HG03108 (cell line): ENCODE data around the gene SHLD1.

Experiments used
- ATAC-seq: cut with Tn5 transposase; IDR thresholded peaks from one replicate; pipeline ENCODE4 v1.9.1; 2021; ENCODE audit warnings: moderate library complexity; ENCODE audit not compliant: unreplicated experiment

The SHLD1 gene

GRCh38 chr20:5810800-5811422 lies 60.7 kb downstream of the SHLD1 start:
- ATAC-seq, result no peak

GRCh38 chr20:5811746-5812145 lies 61.5 kb downstream of the SHLD1 start:
- ATAC-seq, result no peak

GRCh38 chr20:5818346-5818681 lies 68.1 kb downstream of the SHLD1 start:
- no peak for ATAC-seq

GRCh38 chr20:5820738-5821137 lies 70.5 kb downstream of the SHLD1 start:
- no peak for ATAC-seq

- ATAC-seq, result no peak
Measured at GRCh38 chr20:5821627-5822215, 71.5 kb downstream of the SHLD1 start.

- ATAC-seq, result no peak
Measured at GRCh38 chr20:5822569-5822968, 72.4 kb downstream of the SHLD1 start.

- ATAC-seq, result no peak
Measured at GRCh38 chr20:5825130-5825719, 75.0 kb downstream of the SHLD1 start.

- no peak for ATAC-seq
Measured at GRCh38 chr20:5827098-5827853, 77.1 kb downstream of the SHLD1 start.

GRCh38 chr20:5827861-5828260 lies 77.7 kb downstream of the SHLD1 start:
- ATAC-seq, result no peak

- no peak for ATAC-seq
Measured at GRCh38 chr20:5829241-5829809, 79.1 kb downstream of the SHLD1 start.

GRCh38 chr20:5831539-5832237 lies 81.5 kb downstream of the SHLD1 start:
- no peak for ATAC-seq

GRCh38 chr20:5833309-5833941 lies 83.2 kb downstream of the SHLD1 start:
- ATAC-seq, result no peak

GRCh38 chr20:5834436-5835005 lies 84.3 kb downstream of the SHLD1 start:
- no peak for ATAC-seq

- ATAC-seq, result no peak
Measured at GRCh38 chr20:5835321-5835821, 85.2 kb downstream of the SHLD1 start.

- no peak for ATAC-seq
Measured at GRCh38 chr20:5835871-5836270, 85.7 kb downstream of the SHLD1 start.

- ATAC-seq, result no peak
Measured at GRCh38 chr20:5836569-5836968, 86.4 kb downstream of the SHLD1 start.

GRCh38 chr20:5840411-5841002 lies 90.3 kb downstream of the SHLD1 start:
- ATAC-seq, result no peak

- ATAC-seq, result no peak
Measured at GRCh38 chr20:5841522-5841921, 91.3 kb downstream of the SHLD1 start.

- no peak for ATAC-seq
Measured at GRCh38 chr20:5842465-5842864, 92.3 kb downstream of the SHLD1 start.
